Naive thymus-derived CD8-positive, alpha-beta T cell (primary cell): ENCODE measurements around the gene KDM4C. TPM values are rescaled to one million over a fixed set of nuclear protein-coding genes. Genes with fewer than 3 reads are reported as not detected.
A peak's percentile ranks its signal among the peaks of the same experiment; 100 is the strongest.
"Not testable (repeated sequence)": the region's sequence is repeated elsewhere in the genome, so short reads cannot be mapped to it uniquely, and the experiment has no call there.

Source experiments
- ATAC-seq, 2 donors: fragments of 150-1000 bp; cut with Tn5 transposase in 1 of 2; sonication (Bioruptor Pico), chemical (Tn5 transposase) in 1 of 2; 1 replicate in 1 of 2; 2 replicates in 1 of 2; pipeline ENCODE4 v1.10.0; 2021; ENCODE audit warnings: mild to moderate bottlenecking in 2 of 2, moderate library complexity in 2 of 2
- POLR2A ChIA-PET: fragments of 350-600 bp; sonication (Branson Sonifier 250); formaldehyde crosslinking; loops from one replicate; lab custom pipeline; 2021; ENCODE audit warnings: antibody characterized with exemption; lab: Charles Lee
- DNase-seq, 10 donors: peaks; one replicate each; pipeline versions ENCODE4 v3.0.0 to v3.0.0-alpha.2; 2020 to 2022
- H3K27ac Mint-ChIP-seq, 10 donors: one replicate each; pipeline ENCODE4 v1.8.0; 2020 to 2022; ENCODE audit warnings: mild to moderate bottlenecking in 10 of 10, mixed read lengths in 10 of 10, moderate library complexity in 4 of 10, inconsistent platforms in 1 of 10
- H3K27me3 Mint-ChIP-seq, 5 donors: one replicate each; pipeline ENCODE4 v1.8.0; 2021 to 2022; ENCODE audit warnings: mixed read lengths in 5 of 5
- H3K36me3 Mint-ChIP-seq, 3 donors: one replicate each; pipeline ENCODE4 v1.8.0; 2020 to 2022; ENCODE audit warnings: mixed read lengths in 3 of 3, mild to moderate bottlenecking in 2 of 3, inconsistent platforms in 1 of 3
- H3K4me1 Mint-ChIP-seq, 4 donors: one replicate each; pipeline ENCODE4 v1.8.0; 2021 to 2022; ENCODE audit warnings: mixed read lengths in 4 of 4
- H3K4me3 Mint-ChIP-seq, 10 donors: one replicate each; pipeline ENCODE4 v1.8.0; 2020 to 2022; ENCODE audit warnings: mild to moderate bottlenecking in 10 of 10, mixed read lengths in 10 of 10, moderate library complexity in 6 of 10, inconsistent platforms in 1 of 10
- H3K9me3 Mint-ChIP-seq, 9 donors: one replicate each; pipeline ENCODE4 v1.8.0; 2020 to 2022; ENCODE audit warnings: mixed read lengths in 9 of 9, mild to moderate bottlenecking in 3 of 9, inconsistent platforms in 1 of 9, moderate library complexity in 1 of 9
- polyA plus RNA-seq, 3 donors: library from polyadenylated mRNA; unstranded; fragments of 300-500 nt; fragmentation: Illumina TruSeq; gene quantifications; one replicate each; pipeline ENCODE4 v1.2.3, GENCODE V29; 2021
- total RNA-seq, 8 experiments: library from RNA in 2 of 8; stranded (reverse) in 2 of 8; gene quantifications; one replicate each; pipeline ENCODE4 v1.2.3 and lab custom pipeline; 2021 to 2026

The KDM4C gene
- total and polyA plus RNA-seq, 5 experiments from 2014 or later = 27.5 to 83.6 (median 27.8) TPM

DNA sequence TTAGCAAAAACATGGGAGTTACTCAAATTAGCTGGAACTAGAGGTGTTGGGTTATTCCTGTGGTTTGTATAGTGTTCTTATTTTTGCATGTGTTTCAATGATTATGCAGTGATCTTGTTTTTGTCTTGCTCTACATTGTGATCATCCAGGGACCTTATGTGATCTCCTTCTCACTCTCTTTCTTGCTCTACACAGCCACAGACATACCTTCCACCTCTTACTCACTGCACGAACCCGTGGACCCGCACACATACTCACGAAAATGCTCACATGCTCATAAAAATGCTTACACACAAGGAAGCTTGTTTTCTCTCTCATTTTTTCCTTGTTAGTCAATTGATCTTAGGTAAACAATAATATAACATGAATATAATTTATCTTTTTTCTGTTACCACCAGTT, 187.1 kb downstream of the KDM4C start:
- H3K4me1 Mint-ChIP-seq = peaks cover 21 to 40% (median 36%) of the 10 kb centered on the region in 4 donors
- peak overlapping the region in 4 of 10 donors; percentile 2 to 21 (median 13) for H3K27ac Mint-ChIP-seq
- H3K36me3 Mint-ChIP-seq = peaks cover 0 to 56% (median 17%) of the 10 kb centered on the region in 3 donors
- no peak overlapping the region for H3K4me3 Mint-ChIP-seq
- no peak for DNase-seq
- POLR2A ChIA-PET = no interaction called here
- ATAC-seq = no peak
- H3K27me3 Mint-ChIP-seq = no peaks in the 10 kb centered on the region
- peaks cover 0 to 4% (median 0%) of the 10 kb centered on the region in 9 donors for H3K9me3 Mint-ChIP-seq

DNA sequence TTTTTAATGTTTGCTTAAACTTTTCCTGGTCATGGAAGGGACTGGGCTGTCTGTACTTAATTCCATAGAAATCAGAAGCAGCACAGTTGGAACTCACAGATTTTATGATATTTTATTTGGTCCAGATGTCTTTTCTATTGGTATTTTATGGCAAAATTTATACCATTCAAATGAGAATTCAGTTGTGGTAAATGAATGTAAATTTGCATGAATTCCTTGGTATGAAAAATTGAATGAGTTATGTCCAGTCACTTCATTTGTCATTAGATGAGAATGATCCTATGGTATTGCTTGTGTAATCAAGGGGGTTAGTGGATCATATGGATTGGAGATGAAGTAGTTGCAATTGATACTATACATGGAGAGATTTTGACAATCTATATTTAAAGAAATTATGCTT, 188.0 kb downstream of the KDM4C start:
- no peak for ATAC-seq
- no peak overlapping the region for H3K27ac Mint-ChIP-seq
- POLR2A ChIA-PET = no interaction called here
- peaks cover 4 to 57% (median 23%) of the 10 kb centered on the region in 3 donors for H3K36me3 Mint-ChIP-seq
- H3K9me3 Mint-ChIP-seq = peaks cover 0 to 4% (median 0%) of the 10 kb centered on the region in 9 donors
- H3K4me1 Mint-ChIP-seq = peaks cover 23 to 42% (median 37%) of the 10 kb centered on the region in 4 donors
- DNase-seq = no peak
- no peaks in the 10 kb centered on the region for H3K27me3 Mint-ChIP-seq
- no peak overlapping the region for H3K4me3 Mint-ChIP-seq

DNA sequence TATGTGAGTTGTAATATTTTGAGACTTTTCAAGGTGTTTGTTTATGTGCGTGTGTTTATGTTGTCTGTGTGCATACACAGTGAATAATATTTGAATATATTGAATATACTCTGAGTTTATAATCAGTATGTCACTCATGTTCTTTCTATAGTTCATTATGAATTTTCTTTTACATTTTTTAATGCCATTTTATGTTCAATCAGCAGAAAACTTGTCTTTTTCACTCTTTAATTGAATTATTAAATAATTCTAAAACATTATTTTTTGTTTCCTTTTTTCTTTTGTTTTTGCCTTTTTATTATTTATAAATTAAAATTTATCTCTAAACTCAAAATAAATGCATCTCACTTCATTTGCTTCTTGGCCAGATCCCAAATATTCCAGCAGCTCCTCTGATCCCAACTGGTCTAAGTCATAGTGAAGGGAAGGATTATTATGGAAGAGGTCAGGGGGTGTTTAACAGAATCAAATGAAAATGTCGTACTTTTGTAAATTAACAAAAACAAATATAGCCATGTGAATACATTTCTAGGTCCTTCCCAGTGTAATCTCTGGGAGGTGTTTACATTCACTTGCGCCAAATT, 188.9 kb downstream of the KDM4C start:
- no peak overlapping the region for H3K4me3 Mint-ChIP-seq
- ATAC-seq (no peak), DNase-seq (no peak)
- POLR2A ChIA-PET = no interaction called here
- H3K9me3 Mint-ChIP-seq = peaks cover 0 to 4% (median 0%) of the 10 kb centered on the region in 9 donors
- no peaks in the 10 kb centered on the region for H3K27me3 Mint-ChIP-seq
- H3K4me1 Mint-ChIP-seq = peaks cover 24 to 39% (median 33%) of the 10 kb centered on the region in 4 donors
- H3K36me3 Mint-ChIP-seq = peaks cover 4 to 49% (median 21%) of the 10 kb centered on the region in 3 donors
- no peak overlapping the region for H3K27ac Mint-ChIP-seq

- H3K9me3 Mint-ChIP-seq, H3K4me3 Mint-ChIP-seq, DNase-seq, POLR2A ChIA-PET, H3K27ac Mint-ChIP-seq, H3K27me3 Mint-ChIP-seq, ATAC-seq: not testable (repeated sequence)
- Mint-ChIP-seq H3K36me3 (peaks cover 4 to 35% (median 18%) of the 10 kb centered on the region in 3 donors), H3K4me1 (peaks cover 24 to 30% (median 27%) of the 10 kb centered on the region in 4 donors)
Observed at GRCh38 chr9:6948921-6949320, 191.1 kb downstream of the KDM4C start.

DNA sequence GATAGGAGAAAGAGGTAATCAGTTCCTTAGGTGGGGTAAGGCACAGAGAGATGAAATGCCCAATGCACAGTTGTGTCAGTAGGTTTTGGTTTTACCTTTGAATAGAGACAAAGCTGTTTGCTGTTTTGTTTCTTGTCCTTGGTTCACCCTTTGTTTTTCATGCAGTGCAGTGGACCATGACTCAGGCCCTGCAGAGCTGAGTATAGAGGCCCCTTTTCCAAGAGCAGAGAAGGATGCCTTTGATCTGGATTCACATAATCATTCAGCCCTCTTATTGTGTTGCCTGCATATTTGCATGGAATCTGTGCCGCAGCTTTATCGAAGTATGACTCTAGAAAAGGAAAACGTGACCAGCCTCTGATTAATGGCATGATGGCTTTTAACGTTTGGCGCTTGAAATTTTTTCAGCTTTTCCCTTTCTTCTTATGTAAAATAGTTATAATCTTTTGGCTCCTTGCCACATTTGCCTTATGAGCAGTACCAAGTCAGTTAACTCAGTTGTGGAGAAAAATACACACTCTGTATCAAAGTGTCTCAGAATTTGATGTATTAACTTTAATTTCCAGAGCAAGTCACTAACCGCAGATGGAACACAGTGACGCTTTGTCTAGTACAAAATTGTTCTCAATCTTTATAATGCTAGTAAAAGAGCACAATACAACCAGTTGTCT, 197.6 kb downstream of the KDM4C start:
- peak overlapping the region in 5 of 10 donors; percentile 1 to 83 (median 46) for H3K27ac Mint-ChIP-seq
- peak in 1 of 10 donors; percentile 3 for DNase-seq
- peaks cover 21 to 42% (median 34%) of the 10 kb centered on the region in 4 donors for H3K4me1 Mint-ChIP-seq

DNA sequence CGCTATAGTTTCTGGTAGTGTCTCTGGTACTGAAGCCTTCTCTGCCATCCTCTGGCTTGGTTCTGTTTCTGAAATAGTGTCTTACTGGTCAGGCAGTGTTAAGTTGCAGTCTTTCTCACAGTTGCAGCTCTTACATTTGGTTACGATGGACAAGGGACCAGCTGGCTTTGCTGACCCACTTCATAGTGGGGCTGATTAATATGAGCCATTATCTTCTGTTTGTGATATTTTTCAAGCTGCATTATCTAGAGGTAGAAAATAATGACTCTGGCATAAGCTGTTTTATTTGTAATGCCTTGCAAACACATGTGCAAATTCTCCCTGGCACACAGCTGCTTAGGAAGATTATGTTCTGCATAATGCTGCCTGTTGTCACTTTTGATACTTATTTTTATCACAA, 199.1 kb downstream of the KDM4C start:
- Mint-ChIP-seq H3K4me1 (peaks cover 19 to 43% (median 39%) of the 10 kb centered on the region in 4 donors), H3K4me3 (no peak overlapping the region), H3K27ac (peak overlapping the region in 1 of 10 donors; percentile 40), H3K27me3 (no peaks in the 10 kb centered on the region), H3K36me3 (peaks cover 6 to 39% (median 17%) of the 10 kb centered on the region in 3 donors), H3K9me3 (no peaks in the 10 kb centered on the region)
- POLR2A ChIA-PET = interaction anchor here (0.9 kb wide), 1 partner anchor 14 kb away, joined by 4 read pairs; no protein-coding TSS in a partner anchor
- ATAC-seq = no peak
- no peak for DNase-seq

More for the DNA sequence above, 197.6 kb downstream of the KDM4C start:
- peaks cover 3 to 34% (median 17%) of the 10 kb centered on the region in 3 donors for H3K36me3 Mint-ChIP-seq
- no peaks in the 10 kb centered on the region for H3K27me3 Mint-ChIP-seq
- peak overlapping the region in 1 of 10 donors; percentile 0 for H3K4me3 Mint-ChIP-seq
- POLR2A ChIA-PET = no interaction called here
- no peaks in the 10 kb centered on the region for H3K9me3 Mint-ChIP-seq
- ATAC-seq = peak in 1 of 2 donors; percentile 41

GRCh38 chr9:6959270-6960000, 201.7 kb downstream of the KDM4C start:
- POLR2A ChIA-PET = no interaction called here
- Mint-ChIP-seq H3K4me1 (peaks cover 10 to 35% (median 26%) of the 10 kb centered on the region in 4 donors), H3K36me3 (peaks cover 6 to 46% (median 22%) of the 10 kb centered on the region in 3 donors), H3K4me3 (no peak overlapping the region), H3K9me3 (peaks cover 0 to 1% (median 0%) of the 10 kb centered on the region in 9 donors), H3K27me3 (no peaks in the 10 kb centered on the region), H3K27ac (peak overlapping the region in 2 of 10 donors; percentile 19 to 25)
- no peak for ATAC-seq
- no peak for DNase-seq

- Mint-ChIP-seq H3K27ac (no peak overlapping the region), H3K27me3 (no peaks in the 10 kb centered on the region), H3K4me1 (peaks cover 6 to 23% (median 16%) of the 10 kb centered on the region in 4 donors), H3K9me3 (peaks cover 0 to 1% (median 0%) of the 10 kb centered on the region in 9 donors), H3K4me3 (no peak overlapping the region), H3K36me3 (peaks cover 6 to 49% (median 20%) of the 10 kb centered on the region in 3 donors)
- ATAC-seq (no peak), DNase-seq (no peak)
- POLR2A ChIA-PET = no interaction called here
Observed at GRCh38 chr9:6960777-6961176, 203.0 kb downstream of the KDM4C start.

DNA sequence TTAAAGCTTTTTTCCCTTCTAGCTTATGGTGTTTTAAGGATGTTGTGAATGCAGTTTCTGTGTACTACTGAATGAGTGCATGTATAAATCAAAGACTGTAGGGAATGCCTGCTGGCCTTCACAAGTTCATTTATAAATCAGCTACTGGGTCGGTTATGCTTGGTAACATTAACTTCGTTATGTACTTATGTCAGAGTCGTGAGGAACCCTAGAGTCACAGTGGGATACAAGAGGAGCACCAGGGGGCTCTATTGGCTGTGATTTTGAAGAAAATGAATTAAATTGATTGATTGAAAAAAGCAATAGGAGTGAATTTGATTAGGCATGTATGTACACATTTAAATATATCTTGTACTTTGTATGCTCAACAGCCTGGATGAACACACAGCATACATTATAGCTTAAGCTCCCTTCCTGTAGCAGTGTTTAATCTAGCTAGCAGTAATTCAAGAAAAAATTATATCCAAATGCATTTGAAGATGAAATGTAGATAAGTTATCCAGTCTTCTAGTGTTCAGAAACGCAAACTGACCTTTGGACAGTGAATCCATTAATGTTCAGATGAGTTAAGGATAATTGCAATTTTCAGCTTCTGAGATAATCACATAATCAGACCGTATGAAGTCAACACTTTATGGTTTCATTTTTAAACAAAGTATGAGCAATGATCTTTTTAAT, 204.2 kb downstream of the KDM4C start:
- ATAC-seq (no peak), DNase-seq (no peak)
- H3K9me3 Mint-ChIP-seq = peaks cover 0 to 1% (median 0%) of the 10 kb centered on the region in 9 donors
- no peak overlapping the region for H3K27ac Mint-ChIP-seq
- no peak overlapping the region for H3K4me3 Mint-ChIP-seq
- H3K4me1 Mint-ChIP-seq = peaks cover 7 to 24% (median 17%) of the 10 kb centered on the region in 4 donors
- no peaks in the 10 kb centered on the region for H3K27me3 Mint-ChIP-seq
- POLR2A ChIA-PET = no interaction called here
- H3K36me3 Mint-ChIP-seq = peaks cover 6 to 49% (median 20%) of the 10 kb centered on the region in 3 donors

DNA sequence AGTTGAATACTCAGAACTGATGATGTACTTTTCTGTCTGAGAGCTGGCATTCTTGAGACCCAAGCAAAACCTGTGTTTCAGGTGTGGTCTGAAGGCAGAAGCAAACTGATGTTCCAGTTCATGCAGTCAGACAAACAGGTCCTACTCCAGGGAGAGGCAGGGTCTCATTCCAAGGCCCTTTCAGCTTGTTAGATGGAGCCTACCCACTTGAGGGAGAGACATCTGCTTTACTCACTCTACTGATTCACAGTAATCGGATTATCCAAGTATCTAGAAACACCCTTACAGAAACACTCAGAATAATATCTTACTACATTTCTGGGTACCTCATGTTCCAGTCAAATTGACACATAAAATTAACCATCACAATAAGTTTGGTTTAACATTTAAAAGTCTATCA, 207.8 kb downstream of the KDM4C start:
- no peak for ATAC-seq
- DNase-seq = no peak
- POLR2A ChIA-PET = no interaction called here
- H3K9me3 Mint-ChIP-seq = peaks cover 0 to 1% (median 0%) of the 10 kb centered on the region in 9 donors
- peaks cover 14 to 44% (median 25%) of the 10 kb centered on the region in 4 donors for H3K4me1 Mint-ChIP-seq
- no peak overlapping the region for H3K27ac Mint-ChIP-seq
- no peaks in the 10 kb centered on the region for H3K27me3 Mint-ChIP-seq
- H3K36me3 Mint-ChIP-seq = peaks cover 1 to 19% (median 10%) of the 10 kb centered on the region in 3 donors
- H3K4me3 Mint-ChIP-seq = no peak overlapping the region

DNA sequence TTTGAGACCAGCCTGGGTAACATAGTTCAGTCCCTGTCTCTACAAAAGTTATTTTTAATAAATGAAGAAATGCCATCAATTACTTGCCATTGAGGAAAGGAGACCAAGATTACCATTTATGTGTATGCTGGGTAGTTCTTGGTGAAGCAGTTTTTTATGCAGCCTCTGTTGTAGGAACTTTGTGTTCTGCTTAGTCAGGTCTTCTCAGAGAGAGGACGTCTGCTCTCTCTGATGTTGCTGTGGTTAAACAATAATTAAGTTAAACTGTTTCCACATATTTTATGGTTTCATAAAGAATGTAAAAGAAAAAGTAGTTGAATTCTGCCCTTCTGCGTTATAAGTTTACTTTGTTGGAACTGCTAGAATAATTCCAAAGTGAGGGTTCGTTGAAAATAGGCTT, 210.5 kb downstream of the KDM4C start:
- POLR2A ChIA-PET = no interaction called here
- no peak for DNase-seq
- no peak overlapping the region for H3K4me3 Mint-ChIP-seq
- peaks cover 0 to 12% (median 4%) of the 10 kb centered on the region in 3 donors for H3K36me3 Mint-ChIP-seq
- no peak for ATAC-seq
- H3K4me1 Mint-ChIP-seq = peaks cover 12 to 40% (median 24%) of the 10 kb centered on the region in 4 donors
- H3K27ac Mint-ChIP-seq = peak overlapping the region in 1 of 10 donors; percentile 53
- no peaks in the 10 kb centered on the region for H3K27me3 Mint-ChIP-seq
- peaks cover 0 to 1% (median 0%) of the 10 kb centered on the region in 9 donors for H3K9me3 Mint-ChIP-seq

- Mint-ChIP-seq H3K27me3 (no peaks in the 10 kb centered on the region), H3K4me1 (peaks cover 12 to 48% (median 24%) of the 10 kb centered on the region in 4 donors), H3K4me3 (no peak overlapping the region), H3K36me3 (peaks cover 0 to 18% (median 5%) of the 10 kb centered on the region in 3 donors), H3K27ac (no peak overlapping the region), H3K9me3 (no peaks in the 10 kb centered on the region)
- POLR2A ChIA-PET = no interaction called here
- ATAC-seq = no peak
- DNase-seq = no peak
Observed at GRCh38 chr9:6969805-6970204, 212.0 kb downstream of the KDM4C start.
